Chondrocyte (in vitro differentiated cells): ENCODE results near the gene GRM4. TPM values are rescaled to one million over a fixed set of nuclear protein-coding genes. Genes with fewer than 3 reads are reported as not detected.

Experiments used
- DNase-seq: peaks from one replicate; pipeline ENCODE4 v3.0.0; 2021; ENCODE audit warnings: mixed read lengths, low spot score
- H3K27ac Mint-ChIP-seq: one replicate; pipeline ENCODE4 v1.8.0; 2021; ENCODE audit warnings: mild to moderate bottlenecking, moderate library complexity, mixed read lengths; ENCODE audit not compliant: unreplicated experiment
- H3K27me3 Mint-ChIP-seq: 2 replicates; pipeline ENCODE4 v1.8.0; 2021; ENCODE audit warnings: low read depth, mixed read lengths
- H3K36me3 Mint-ChIP-seq: 2 replicates; pipeline ENCODE4 v1.8.0; 2021; ENCODE audit warnings: low read depth, mixed read lengths
- H3K4me1 Mint-ChIP-seq: 2 replicates; pipeline ENCODE4 v1.8.0; 2021; ENCODE audit warnings: low read depth, mild to moderate bottlenecking, mixed read lengths
- H3K4me3 Mint-ChIP-seq: one replicate; pipeline ENCODE4 v1.8.0; 2021; ENCODE audit warnings: mild to moderate bottlenecking, moderate library complexity, mixed read lengths; ENCODE audit not compliant: unreplicated experiment
- H3K9me3 Mint-ChIP-seq: 2 replicates; pipeline ENCODE4 v1.8.0; 2021; ENCODE audit warnings: low read depth, mixed read lengths
- CTCF ChIP-seq: fragments of 200-600 bp; sonication (generic); IDR thresholded peaks from 2 replicates; pipeline ENCODE4 v1.5.0; 2021; ENCODE audit warnings: antibody characterized with exemption, mild to moderate bottlenecking, moderate library complexity
- total RNA-seq: library from RNA; stranded (reverse); gene quantifications from 3 replicates; pipeline ENCODE4 v1.2.1, GENCODE V29; 2021

The GRM4 gene
- total RNA-seq, 1 donor from 2014 or later: 0.27 TPM

GRCh38 chr6:34062815-34063214 is 83.1 kb downstream of the GRM4 start:
- Mint-ChIP-seq H3K9me3 (no peaks in the 10 kb centered on the region), H3K36me3 (no peaks in the 10 kb centered on the region), H3K4me1 (peaks cover 8% of the 10 kb centered on the region), H3K27me3 (peaks cover 43% of the 10 kb centered on the region), H3K27ac (no peak overlapping the region), H3K4me3 (no peak overlapping the region)
- no peak for DNase-seq
- TF ChIP-seq CTCF: peak; percentile 52

GRCh38 chr6:34062156-34062555 is 83.7 kb downstream of the GRM4 start:
- Mint-ChIP-seq H3K27me3 (peaks cover 38% of the 10 kb centered on the region), H3K4me1 (peaks cover 8% of the 10 kb centered on the region), H3K4me3 (no peak overlapping the region), H3K27ac (no peak overlapping the region), H3K36me3 (no peaks in the 10 kb centered on the region), H3K9me3 (no peaks in the 10 kb centered on the region)
- DNase-seq: no peak
- TF ChIP-seq CTCF: no peak

GRCh38 chr6:34061348-34061747 is 84.5 kb downstream of the GRM4 start:
- Mint-ChIP-seq H3K4me1 (peaks cover 8% of the 10 kb centered on the region), H3K4me3 (no peak overlapping the region), H3K27ac (no peak overlapping the region), H3K9me3 (no peaks in the 10 kb centered on the region), H3K27me3 (peaks cover 31% of the 10 kb centered on the region), H3K36me3 (no peaks in the 10 kb centered on the region)
- DNase-seq: no peak
- TF ChIP-seq CTCF: no peak

GRCh38 chr6:34059914-34060313 is 86.0 kb downstream of the GRM4 start:
- peaks cover 19% of the 10 kb centered on the region for H3K27me3 Mint-ChIP-seq
- no peak for DNase-seq
- no peaks in the 10 kb centered on the region for H3K9me3 Mint-ChIP-seq
- peaks cover 8% of the 10 kb centered on the region for H3K4me1 Mint-ChIP-seq
- no peak overlapping the region for H3K27ac Mint-ChIP-seq
- no peak for TF ChIP-seq CTCF
- H3K36me3 Mint-ChIP-seq: no peaks in the 10 kb centered on the region
- H3K4me3 Mint-ChIP-seq: no peak overlapping the region

GRCh38 chr6:34059136-34059731 is 86.7 kb downstream of the GRM4 start:
- no peak for DNase-seq
- H3K36me3 Mint-ChIP-seq: no peaks in the 10 kb centered on the region
- H3K27me3 Mint-ChIP-seq: peaks cover 22% of the 10 kb centered on the region
- H3K4me1 Mint-ChIP-seq: peaks cover 8% of the 10 kb centered on the region
- no peaks in the 10 kb centered on the region for H3K9me3 Mint-ChIP-seq
- peak overlapping the region; percentile 45 for H3K27ac Mint-ChIP-seq
- no peak for TF ChIP-seq CTCF
- H3K4me3 Mint-ChIP-seq: no peak overlapping the region
